GF-D8 (cell line): ENCODE data around the gene CPNE5.

Experiments used
- DNase-seq: peaks from one replicate; lab custom pipeline; 2025; lab: John Stamatoyannopoulos, UW

The CPNE5 gene

GRCh38 chr6:36834576-36835341 lies 4.5 kb downstream of the CPNE5 start:
- DNase-seq: no peak

DNA sequence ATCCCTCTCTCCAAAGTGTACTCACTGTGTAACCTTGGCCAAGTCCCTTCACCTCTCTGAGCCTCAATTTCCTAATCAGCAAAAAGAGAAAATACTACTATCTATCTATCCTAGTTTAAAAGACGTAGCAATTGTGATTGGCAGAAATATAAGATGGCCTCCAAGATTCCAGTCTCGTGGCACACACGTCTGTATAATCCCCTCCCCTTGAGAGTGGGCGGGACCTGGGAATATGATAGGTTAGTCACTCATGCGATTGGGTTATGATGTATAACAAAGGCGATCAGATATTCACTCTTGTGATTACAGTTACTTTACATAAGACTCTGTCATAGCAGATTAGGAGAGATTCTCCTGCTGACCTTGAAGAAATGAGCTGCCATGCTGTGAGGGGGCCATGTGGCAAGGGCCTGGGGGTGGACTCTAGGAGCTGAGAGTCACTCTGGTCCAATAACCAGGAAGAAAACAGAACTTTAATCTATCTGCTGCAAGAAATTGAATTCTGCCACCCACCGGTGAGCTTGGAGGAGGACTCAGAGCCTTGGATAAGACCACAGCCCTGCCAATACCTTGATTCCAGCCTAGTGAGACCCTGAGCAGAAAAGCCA lies 6.0 kb downstream of the CPNE5 start:
- DNase-seq: no peak

- no peak for DNase-seq
These were observed 6.9 kb downstream of the CPNE5 start for GRCh38 chr6:36832313-36832712.

DNA sequence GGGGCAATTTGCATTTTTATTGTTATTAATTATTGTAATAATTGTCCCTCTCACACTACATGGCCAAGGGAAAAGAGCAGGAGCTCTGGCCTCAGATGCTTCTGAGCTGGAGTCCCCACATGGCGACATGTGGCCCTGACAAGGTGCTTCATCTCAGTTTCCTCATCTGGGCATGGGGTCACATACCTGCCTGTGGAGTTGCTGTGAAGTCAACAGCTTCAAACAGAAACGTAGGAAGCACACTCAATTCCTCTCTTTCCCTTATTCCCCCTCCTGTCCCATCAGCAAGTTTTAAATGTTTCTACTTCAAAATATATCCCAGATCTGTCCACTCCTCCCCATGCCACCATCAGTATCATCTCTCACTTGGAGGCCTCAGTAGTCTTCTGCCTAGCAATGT lies 8.7 kb downstream of the CPNE5 start:
- DNase-seq: no peak

GRCh38 chr6:36829919-36830544 lies 9.2 kb downstream of the CPNE5 start:
- no peak for DNase-seq

GRCh38 chr6:36827261-36828079 lies 11.8 kb downstream of the CPNE5 start:
- peak; percentile 64 for DNase-seq

GRCh38 chr6:36826520-36827227 lies 12.6 kb downstream of the CPNE5 start:
- DNase-seq: no peak

DNA sequence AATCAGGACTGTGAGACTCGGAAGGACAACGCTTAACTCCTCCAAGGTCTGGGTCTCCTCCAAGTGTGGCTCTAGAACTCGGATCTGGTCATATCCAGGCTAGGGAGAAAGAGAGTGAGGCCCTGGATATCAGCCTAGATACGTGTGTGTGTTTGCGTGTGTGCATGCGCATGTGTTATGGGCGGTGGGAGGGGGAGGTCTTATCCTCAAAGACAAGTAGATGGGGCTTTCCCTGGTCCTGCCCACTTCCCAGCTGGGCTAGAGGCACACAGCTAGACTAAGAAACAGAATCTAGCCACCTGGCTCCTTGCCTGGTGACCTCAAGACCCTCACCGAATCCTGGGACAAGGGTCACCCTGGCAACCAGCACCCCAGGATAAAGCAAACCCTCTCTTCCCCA lies 13.2 kb downstream of the CPNE5 start:
- no peak for DNase-seq

DNA sequence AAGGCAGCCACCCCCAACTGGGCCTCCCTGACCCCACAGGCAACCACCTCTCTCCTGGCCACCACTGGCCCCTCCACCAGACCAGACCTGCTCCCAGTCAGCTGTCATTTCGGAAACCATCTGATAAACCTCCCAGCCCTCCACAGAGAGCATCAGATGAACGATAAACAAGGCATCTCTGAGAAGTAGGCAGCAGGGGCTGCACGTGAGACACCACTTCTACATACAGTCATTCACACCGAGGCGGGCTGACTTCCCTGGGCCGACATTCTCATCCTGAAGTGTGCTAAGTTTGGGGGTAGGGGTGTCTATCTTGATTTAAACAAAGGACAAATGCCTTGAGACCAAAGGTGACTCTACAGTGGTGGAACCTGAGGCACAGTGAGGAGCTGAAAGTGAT lies 13.8 kb downstream of the CPNE5 start:
- no peak for DNase-seq

DNA sequence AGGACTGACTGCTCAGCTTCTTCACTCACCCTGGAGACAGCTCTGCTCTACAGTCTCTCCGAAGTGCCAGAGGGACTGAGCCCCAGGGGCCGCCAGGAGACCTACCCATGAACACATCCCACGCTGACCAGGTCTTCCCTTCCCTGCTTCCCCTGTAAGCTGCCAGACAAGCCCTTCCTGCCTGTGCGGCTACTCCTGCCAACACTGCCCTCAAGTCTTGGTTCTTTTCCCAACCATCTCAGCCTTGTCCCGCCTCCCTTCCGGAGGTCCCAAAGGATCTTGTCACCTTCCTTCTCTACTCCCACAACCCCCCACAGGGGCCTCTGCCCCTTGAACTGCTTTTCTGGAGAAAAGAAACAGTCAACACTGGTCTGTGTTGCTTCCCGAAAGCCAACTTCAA lies 15.0 kb downstream of the CPNE5 start:
- DNase-seq: no peak

GRCh38 chr6:36823421-36824096 lies 15.7 kb downstream of the CPNE5 start:
- no peak for DNase-seq

DNA sequence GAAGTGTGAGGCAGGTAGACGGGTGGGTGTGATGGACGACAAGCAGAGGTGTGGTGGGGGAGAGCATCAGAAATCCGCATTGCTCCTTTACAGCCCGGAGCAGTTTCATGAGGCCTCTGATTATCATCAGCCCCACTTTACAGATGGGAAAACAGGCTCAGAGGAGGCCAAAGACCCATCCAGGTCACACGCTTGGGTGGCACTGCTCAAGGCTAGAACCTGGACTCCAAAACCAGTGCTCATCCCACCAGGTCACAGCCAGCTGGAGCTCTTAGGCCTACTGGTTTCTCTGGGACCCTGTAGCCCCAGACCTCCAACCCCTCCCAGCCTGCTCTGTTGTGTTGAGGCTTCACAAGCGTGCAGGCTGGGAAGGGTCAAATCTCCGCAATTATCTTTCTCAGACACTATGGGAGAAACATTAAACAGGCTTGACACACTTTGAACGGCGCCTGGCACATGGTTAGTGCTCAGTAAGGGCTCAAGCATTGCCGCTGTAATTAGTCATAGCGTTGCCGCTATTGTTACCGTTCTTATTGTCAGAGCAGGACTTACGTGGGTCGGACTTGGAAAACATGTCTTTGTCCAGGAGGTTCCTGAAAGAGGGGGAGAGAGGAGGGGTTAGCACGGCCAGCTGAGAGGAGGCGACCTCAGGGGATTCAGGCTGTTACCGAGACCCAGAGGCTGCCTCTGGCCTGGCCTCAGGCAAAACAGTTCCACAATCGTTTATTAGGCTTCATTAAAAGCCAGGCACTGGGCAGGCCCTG lies 16.6 kb downstream of the CPNE5 start:
- no peak for DNase-seq

DNA sequence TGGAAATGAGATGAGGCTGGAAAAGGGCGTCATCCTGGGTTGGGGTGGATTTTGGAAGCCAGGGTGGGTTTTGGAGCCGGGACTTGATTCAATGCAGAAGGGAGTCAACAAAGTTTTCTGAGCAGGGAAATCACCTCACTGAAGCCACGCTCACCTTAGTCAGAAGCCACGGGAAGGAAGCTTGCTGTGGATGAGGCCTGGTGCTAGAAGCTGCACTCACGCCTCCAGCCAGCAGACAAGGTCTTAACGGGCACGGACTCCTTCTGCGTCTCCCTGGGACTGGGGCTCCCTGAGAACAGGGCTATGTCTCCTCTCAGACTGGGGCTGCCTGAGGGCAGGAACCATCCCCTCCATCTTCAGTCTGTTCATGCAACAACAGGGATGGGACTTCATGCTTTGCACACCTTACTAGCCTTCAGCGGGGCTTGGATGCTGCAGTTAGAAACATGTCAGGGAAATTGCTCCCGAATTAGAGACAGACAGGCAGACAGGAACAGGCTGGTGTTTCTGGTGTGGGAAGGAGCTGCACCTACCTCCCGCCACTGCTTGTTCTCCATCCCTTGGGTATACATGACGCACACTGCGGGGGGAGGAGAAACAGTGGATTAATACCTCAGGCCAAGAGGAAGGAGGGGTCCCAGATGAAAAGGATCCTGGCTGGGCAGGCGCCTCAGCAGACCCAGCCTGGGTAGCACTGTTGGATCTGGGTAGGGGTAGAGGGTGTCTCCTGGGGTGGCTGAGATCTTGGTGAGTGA lies 17.5 kb downstream of the CPNE5 start:
- DNase-seq: no peak

GRCh38 chr6:36820700-36821580 lies 18.3 kb downstream of the CPNE5 start:
- no peak for DNase-seq

DNA sequence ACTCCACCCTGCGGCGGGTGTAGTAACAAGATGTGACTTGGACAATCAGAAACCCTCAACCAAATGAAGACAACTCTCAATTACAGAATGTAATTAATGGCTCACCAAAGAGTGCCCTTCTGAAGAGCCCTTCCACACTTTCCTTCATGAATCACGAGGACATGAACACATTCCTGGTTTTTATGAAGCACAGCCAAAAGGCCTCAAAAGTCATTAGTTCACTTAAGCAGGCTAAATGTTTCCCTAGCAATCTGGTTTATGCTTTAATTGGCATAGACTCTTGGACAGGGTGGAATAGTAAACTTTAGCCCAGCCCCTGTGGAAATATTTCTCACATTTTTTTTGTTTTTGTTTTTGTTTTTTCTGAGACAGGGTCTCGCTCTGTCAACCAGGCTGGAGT lies 20.5 kb downstream of the CPNE5 start:
- no peak for DNase-seq

- DNase-seq: no peak
These were observed 21.4 kb downstream of the CPNE5 start for GRCh38 chr6:36817847-36818246.

DNA sequence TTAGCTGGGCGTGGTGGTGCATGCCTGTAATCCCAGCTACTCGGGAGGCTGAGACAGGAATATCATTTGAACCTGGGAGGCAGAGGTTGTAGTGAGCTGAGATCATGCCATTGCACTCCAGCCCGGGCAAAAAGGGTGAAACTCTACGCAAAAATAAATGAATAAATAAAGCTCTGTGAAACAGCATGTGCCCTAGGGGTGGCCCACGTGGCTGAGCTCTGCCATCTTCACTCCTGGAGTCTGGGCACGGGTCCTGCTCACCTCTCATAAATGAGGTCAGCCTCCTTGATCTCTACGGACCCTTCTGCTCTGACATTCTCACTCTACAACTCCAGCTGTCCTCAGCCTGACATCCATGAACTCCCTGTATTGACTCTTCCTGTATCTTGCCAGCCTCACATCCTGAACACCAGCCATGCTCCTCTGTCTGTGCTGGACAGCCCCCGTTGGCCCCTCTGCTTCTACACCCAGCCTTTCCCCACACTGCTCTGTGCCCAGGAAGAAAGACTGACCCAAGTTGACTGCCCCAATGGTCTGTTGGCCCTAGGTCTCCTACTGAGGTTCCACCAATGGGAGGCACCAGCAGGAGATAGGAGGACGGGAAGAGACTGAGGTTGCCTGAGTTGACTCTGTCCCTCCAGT lies 21.9 kb downstream of the CPNE5 start:
- no peak for DNase-seq
